ENCODE data around the gene AMOTL1.
"Not testable (repeated sequence)": the region's sequence is repeated elsewhere in the genome, so short reads cannot be mapped to it uniquely, and the experiment has no call there.

The AMOTL1 gene

DNA sequence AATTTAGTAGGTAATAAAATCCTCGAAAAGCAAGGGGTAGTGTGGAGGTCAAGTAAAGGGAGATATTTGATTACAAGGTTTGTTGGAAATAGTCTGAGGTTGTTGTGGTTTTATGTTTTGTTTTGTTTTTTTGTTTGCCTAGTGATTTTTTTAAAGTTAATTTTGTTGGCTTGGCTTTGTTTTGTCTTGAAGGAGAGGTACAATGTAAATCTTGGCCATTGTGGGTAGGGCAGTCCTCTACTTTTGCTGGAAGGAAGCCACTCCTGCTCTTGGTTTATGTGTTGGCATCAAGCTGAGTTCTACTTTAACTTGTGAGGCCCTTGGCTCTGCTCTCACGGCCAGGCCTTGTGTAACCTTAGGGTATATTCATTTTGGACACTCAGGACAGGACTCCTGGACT, 3.2 kb downstream of the AMOTL1 start:
- DNase-seq (ENCODE audit: low spot score): no peak

DNA sequence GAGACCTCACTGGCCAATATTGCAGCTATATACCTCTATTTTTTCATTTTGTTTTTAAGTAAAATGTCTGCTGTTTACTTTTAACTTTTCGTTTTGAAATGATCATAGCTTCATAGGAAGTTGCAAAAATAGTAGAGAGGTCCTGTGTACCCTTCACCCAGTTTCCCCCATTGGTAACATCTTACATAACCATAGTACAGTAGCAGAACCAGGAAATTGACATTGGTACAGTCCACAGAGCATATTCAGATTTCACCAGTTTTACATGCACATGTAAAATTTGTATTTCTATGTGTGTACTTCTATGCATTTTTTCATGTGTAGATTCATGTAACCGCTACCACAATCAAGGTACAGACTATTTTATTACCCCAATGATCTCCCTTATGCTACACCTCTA, 3.8 kb downstream of the AMOTL1 start:
- DNase-seq (ENCODE audit: low spot score): no peak

DNA sequence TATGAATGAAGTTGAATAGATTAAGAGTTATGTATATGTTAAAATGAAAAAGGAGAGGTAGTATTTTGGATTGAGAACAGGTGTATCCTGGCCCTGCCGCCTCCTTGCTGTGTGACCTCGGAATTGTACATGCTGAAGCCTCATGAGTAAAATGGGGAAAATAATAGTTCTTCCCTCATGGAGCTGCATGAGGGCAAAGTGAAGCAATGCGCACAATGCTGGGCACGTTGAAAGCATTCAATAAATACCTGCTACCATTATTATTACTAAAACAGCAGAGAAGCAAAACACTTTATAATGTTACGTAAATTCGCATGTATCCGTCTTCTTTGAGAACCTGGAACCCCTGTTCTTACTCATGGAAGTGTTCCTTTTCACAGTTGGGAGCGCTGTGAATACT, 5.7 kb downstream of the AMOTL1 start:
- no peak for DNase-seq (ENCODE audit: low spot score)

DNA sequence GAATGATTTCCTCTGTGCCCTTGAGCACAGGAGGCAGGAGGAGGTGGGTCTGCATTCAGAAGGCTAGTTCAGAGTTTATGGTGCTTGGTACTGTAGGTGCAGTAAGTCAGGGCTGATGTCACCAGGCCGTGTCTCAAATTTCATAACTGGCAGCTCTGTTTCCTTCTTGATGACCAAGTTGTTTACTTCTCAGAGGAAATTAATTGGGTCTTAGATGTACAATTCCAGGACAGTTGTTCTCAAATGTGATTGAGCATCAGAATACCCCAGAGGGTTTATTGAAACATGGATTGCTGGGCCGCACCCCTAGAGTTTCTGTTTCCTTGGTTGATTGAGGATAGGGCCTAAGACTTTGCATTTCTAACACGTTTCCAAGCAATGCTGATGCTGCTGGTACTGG, 6.2 kb downstream of the AMOTL1 start:
- DNase-seq (ENCODE audit: low spot score): no peak

DNA sequence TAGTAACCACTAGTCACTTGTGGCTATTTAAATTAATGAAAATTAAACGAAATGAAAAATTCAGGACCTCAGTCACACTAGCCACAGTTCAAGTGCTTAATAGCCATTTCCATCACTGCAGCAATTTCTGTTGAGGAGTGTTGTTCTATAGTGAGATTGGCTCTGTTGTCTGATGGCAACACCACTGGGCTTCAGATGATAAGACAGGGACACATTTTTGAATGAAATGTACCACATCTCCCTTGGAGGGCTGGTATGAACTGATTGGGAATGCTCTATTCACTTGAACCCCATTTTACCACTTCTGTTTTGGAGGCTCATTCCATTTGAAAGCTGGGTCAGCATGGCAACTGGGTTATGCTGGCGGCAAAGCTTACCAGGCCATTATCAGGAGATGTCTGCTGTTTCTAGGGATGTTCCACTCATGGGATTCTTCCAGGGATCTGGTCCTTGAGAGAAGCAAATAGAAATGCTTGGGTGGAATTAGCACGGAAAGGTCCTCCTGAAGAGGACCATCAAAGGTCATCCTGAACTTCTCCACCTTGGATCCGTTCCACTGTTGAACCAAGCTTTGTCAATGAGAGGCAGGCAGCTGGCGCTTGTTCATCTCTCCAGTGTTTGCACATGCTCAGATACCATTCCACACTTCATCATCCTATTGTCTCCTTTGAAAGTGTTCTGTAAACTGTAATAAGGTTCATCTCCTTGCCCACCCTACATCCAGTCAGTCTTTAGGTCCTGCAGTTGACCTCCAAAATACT, 7.6 kb downstream of the AMOTL1 start:
- no peak for DNase-seq (ENCODE audit: low spot score)

DNA sequence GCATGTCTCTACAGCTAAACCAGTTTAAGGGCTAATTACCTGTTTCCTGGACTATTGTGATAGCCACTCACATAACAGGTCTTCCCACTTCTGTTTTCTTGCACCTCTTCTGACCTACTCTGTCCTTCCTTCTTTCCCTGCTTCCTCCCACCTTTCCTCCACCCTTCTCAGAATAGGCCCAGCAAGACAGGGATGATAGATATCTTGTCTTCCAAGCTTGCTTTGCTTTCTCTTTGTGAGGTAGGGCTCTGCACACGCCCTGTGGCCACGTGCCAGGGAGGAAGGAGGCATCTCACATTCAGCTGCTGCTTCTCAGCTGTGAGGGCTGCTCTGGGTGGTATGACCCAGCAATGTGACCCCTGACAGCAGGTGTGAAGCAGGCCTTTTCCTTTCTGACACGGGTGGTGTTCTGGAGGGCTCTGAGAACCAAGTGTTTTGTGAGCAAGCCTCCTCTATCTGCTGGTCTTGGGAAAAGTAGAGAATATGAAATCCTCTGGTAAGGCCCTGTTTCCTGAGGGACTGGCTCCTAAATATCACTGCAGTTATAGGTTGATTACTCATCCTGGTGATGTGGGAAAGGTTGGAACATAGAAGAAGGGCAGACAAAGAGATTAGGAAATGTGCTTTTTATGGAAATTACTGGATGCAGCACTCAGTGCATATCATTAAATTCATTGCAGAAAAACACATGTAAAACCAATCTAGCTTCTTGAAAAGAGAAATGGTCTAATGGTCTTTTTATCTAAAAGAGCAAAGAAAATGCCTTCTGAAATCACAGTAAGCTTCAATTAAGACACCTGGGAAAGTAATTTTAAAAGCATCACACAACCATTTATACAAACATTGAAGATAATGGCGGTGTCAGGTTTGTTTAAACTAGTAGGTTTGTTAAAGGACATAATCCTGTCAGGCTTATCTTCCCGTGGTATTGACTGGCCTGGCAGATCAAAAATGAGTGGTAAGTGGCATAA, 8.5 kb downstream of the AMOTL1 start:
- no peak for DNase-seq (ENCODE audit: low spot score)

DNA sequence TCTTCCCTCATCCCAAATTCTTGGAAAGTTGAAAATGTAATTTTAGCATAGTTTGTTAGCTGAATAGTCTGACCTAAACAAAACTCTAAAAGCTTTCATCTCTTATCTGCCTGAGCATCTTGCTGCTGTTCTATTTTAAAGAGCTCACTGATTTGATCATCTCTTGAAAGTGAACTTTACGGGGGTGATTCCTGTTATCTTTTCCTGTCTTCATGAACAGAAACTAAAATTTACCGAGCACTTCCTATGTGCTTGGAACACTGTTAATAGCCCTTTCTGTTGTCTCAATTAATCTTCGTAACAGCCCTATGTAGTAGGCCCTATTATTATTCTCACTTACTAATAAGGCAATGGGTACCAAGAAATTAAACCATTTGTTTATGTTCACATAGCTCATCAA, 12.3 kb downstream of the AMOTL1 start:
- no peak for DNase-seq (ENCODE audit: low spot score)

DNA sequence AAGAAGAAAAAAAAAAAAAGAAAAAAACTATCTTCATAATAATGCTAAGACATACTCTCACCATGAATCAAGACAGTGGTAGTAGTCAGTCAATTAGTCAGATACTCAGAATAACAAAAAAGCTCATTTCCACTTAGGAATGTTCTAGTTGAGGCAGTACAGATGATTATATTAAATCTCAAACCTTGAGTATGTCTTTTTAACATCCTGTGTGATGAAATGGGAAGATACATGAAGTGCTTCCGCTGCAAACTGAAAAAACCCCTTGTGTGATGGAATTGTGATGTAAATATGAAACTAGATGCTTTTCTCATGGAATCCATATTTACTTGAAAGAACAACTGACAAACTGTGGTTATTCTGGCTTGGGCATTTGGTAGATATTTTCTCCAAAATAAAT, 13.7 kb downstream of the AMOTL1 start:
- no peak for DNase-seq (ENCODE audit: low spot score)

DNA sequence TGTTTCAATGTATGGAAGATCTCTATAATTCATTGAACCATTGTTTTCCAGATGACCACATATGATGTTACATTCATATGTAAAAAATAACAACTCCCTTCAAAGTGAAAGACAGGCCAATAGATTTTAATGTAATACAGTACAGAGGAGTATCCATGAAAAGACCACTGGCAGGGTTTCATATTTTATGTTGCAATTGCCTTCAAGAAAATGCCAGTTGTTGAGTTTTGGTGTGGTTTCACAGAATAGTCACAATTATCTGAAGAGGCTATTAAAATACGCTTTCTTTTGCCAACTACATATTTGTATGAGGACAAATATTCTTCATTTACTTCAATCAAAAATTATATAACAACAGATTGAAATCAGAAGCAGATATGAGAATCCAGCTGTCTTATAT, 14.3 kb downstream of the AMOTL1 start:
- DNase-seq (ENCODE audit: low spot score): no peak

DNA sequence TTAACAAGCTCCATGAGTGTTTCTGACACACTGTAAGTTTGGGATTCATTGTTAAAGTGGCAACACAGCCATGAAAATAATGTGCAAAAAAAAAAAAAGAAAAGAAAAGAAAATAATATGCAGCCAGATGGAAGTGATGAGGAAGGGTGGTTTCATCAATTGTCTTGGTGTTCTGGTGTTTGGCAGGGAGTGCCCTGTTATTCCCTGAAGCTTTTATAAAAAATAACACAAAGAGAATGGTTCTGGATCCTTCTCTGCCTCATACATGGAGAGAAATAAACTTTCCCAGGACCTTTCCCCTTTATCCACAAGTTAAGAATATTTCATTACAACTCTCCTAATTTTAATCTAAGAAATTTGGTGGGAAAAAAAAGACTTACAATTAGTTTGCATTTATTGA, 16.7 kb downstream of the AMOTL1 start:
- no peak for DNase-seq (ENCODE audit: low spot score)

DNA sequence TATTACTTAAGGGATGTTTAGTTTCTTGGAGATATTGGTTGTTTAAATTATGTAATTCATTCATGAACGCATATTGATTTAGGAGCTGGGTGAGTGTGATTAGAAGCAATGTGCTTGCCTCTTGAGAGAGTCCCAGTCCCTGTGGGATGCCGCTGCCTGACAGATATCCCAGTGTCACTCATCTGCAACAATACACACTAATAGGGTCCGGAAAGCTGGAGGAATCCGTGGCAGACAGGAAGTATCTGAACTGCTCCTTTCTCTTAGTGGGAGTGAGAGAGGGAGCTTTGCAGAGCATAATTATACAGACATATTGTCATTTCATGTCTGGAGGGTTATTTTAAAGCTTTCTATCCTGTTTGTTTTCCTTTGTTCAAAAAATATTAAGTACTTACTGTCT, 17.4 kb downstream of the AMOTL1 start:
- no peak for DNase-seq (ENCODE audit: low spot score)

DNA sequence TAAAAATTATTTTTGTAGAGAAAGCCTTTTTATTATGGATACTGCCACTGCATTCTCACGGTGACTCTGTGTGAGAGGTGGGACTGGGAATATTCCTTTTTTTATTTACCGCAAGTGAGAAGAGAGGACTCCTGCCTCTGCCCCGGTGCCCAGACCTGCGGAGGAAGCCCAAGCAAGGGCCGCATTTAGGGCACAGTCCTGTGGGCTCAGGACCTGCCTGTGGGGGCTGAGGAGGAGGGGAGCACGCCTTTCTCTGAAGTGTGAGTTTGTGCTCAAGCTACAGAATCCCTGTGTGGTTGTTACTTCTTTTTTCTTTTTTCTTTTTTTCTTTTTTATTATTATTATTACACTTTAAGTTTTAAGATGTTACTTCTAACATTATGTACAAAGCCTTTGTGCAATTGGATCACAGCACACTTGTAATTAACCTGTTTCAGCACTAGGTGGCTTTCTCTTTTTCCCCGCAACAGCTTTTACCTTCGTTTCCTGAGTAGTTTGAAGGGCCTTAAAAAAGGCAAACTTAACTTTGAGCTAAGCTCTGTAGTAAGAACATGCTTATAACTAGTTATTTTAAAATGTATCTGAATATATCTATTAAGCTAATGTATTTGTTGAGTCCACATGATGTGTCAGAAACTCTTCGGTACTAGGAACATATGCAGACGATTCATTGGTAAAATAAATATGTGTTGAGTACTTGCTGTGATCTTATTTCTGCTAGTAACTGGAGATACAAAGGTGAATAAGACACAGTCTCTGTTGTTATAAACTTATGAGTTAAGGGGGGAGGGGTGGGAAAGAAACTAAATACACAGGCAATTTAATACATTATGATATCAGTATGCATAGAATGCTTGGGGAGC, 18.3 kb downstream of the AMOTL1 start:
- peak; percentile 47 for DNase-seq (ENCODE audit: low spot score)

DNA sequence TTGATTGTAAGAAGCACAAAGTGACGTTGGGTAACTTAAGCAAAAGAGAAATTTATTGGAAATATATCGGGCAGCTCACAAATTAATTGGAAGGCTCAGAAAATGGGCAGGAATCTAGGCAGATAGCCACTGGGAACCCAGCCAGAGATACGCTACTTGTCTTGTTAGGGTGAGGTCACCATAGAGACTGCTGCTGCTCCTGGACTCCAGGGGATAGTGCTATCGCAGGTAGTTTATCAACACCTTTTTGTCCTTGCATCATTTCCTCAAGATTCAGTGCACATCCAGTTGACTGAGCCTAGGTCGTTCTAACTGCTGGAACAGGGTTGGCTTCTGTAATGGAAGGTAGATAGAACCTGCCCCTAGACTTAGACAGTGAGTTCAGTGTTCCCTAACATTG, 19.6 kb downstream of the AMOTL1 start:
- no peak for DNase-seq (ENCODE audit: low spot score)

DNA sequence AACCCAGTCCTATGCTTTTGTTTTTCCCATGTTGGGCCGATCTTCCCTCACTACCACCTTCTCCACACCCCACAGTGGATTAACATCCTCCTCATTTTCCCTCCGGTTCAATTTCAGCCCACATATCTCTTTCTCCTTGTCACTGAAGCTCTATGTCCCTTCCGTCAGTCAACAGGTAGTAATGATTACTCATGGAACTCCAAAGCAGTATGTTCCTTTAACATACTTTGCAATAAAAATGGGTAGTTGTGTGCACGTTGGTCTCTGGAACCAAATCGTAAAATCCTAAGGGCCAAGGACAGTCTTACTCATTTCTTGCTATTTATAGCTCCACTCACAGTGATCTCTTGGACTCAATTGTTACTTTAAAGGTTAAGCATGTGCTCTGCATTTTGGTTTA, 20.2 kb downstream of the AMOTL1 start:
- no peak for DNase-seq (ENCODE audit: low spot score)

DNA sequence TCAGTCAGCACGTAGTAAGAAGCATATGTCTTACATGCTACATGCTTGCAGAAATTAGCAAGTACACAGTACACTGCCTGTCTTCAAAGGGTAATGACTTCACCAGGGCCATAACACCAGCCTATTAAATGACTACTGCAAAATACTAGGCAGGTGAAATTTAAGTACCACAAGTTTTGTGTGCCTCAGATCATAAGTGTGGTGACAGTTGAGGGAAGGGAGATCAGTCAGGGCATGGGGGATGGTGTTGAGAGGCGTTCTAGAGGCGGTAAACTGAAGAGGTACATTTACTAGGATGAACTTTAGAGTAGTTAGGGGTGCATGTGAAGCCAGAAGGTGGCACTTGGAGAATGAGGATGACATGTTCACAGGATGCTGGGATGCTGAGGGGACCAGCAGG, 22.0 kb downstream of the AMOTL1 start:
- no peak for DNase-seq (ENCODE audit: low spot score)

DNA sequence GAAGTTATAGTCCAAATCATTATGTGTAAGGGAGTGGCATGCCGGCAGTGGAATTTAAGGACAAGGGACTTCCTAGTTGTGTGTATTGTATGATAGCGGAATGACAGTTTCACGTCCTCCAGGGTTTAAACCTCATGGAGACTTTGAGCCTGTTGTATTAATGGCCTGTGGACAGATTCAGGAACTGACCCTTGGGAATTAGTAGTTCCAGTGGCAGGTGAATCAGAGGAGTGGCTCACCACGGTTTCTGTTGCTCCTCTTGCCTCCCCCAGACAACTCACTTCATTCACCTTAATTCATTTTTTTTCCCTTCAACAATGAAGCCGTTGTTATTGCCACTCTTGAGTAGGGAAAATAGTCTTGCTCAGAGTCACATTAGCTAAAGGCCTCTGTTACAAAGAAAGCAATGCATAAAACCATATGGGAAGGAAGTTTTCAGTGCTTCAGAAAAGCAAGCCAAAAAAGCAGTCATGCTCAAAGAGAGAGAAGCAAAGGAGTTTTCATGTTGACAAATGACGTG, 22.6 kb downstream of the AMOTL1 start:
- no peak for DNase-seq (ENCODE audit: low spot score)

DNA sequence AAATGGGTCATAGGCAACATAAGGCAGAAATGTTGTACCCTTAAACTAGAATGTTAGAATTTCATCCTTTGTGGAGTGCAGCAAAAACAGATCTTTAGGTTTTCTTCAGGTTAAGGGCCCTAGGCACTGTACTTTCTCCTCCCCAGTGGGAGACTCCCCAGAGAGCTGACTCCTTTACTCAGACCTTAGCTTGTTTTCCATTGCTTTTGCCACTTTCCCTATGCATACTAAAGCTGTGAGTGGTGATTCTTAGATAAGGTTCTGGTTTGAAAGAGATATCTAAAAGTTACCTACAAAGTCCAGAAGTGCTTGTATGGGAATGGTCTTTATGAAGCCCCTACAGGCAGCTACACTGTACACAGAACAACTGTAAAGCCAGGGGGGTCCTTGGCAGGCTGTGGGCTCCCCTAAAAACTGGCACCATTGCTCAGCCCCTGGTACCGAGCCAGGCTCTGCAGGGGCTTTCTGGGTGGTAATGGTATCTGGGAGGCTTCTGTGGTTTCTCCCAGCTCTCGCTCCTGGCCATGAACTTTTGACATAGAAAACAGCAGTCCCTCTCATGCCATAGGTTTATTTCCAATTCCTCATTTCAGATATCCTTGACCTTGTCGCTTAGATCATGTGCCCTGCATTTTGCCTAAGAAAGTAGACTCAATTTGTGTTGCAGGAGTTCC, 23.2 kb downstream of the AMOTL1 start:
- no peak for DNase-seq (ENCODE audit: low spot score)

DNA sequence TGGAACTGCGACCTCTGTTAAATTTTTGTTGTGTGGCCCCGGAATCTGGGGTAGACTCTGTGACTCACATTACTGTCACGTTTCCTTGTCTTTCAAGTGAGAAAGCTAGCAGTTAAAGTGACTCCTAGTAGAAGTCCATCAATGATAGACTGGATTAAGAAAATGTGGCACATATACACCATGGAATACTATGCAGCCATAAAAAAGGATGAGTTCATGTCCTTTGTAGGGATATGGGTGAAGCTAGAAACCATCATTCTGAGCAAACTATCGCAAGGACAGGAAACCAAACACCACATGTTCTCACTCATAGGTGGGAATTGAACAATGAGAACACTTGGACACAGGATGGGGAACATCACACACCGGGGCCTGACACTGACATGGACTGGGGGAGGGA, 23.8 kb downstream of the AMOTL1 start:
- not testable (repeated sequence) for DNase-seq (ENCODE audit: low spot score)

DNA sequence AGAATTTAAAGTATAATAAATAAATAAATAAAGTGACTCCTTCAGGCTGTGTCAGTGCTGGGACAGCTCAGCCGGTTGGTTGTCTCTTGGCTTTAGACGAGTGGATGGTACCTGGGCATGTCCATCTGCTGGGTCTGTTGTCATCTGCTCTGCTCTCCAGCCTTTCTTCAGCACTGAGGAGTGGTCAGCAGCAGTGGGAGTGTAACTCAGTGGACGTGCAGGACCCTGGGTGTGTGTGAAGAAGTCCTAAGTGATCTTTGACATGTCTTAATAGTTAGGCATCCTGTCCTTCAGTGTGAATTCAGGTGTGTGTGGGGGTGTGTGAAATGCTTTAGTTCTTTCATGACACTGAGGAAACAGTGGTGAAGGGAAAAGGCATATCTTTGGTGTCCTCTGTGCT, 24.3 kb downstream of the AMOTL1 start:
- DNase-seq (ENCODE audit: low spot score): no peak

DNA sequence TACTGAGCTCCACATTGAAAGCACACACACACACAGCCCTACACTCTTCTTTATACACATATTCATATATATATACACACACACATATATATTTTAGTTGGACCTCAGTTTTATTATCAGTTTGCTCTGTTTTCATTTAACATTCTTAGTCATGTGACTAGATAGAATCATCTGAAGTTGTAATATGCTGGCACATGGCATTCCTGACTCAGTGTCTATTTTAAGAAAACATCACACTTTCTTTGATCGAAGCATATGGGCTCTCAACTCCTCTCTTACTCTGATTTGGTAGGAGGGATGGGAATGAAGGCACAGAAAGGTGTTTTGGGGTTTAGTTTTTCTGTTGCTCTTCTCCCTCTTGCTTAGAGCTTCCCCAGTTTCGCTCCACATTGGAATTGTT, 24.8 kb downstream of the AMOTL1 start:
- no peak for DNase-seq (ENCODE audit: low spot score)

DNA sequence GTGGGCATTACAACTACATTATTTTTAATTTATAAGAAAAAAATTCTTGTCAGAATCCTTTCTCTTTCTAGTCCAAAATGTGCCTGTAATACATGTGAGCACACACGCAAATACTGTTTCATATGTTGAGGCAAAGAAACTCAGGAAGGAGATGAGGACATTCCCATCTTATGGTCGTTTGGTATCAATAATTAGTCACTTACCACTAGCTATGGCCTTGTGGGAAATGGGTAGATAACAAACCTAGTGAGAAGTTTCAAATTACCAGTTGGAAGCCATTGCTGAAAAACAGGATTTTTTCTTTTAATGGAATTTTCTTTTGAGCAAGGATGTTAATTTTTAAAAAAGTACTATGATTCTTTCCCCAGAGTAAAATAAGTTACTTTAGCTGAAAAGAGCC, 25.7 kb downstream of the AMOTL1 start:
- DNase-seq (ENCODE audit: low spot score): no peak

Measured in D341Med (cell line).